ENCODE measurements around the gene SLC25A22. TPM values are rescaled to one million over a fixed set of nuclear protein-coding genes. Genes with fewer than 3 reads are reported as not detected.
A peak's percentile ranks its signal among the peaks of the same experiment; 100 is the strongest.

Gene SLC25A22
- total and polyA plus RNA-seq, 10 of the 15 experiments (the other 5 are each of a cell fraction or from before 2014, with no cell fraction given) = 0.27 to 27.0 (median 8.2) TPM

GRCh38 chr11:809287-810039 lies 11.4 kb upstream of the SLC25A22 start, which contains the start of gene RPLP2 (continued):
- TF ChIP-seq USF2 (IDR thresholded peaks at IDR 0.05; ENCODE audit: borderline replicate concordance, low read depth, low read length) (no peak; the same call in 1 of the 2 replicates), KLF5 (IDR thresholded peaks at IDR 0.05; ENCODE audit: partially characterized antibody) (no peak), IKZF2 (IDR thresholded peaks at IDR 0.05) (peak in 1 of 2 experiments; percentile 27; a peak in 1 of 4 replicates), SP1 (IDR thresholded peaks at IDR 0.05; ENCODE audit: low read depth, low read length) (peak; percentile 80), ZBED1 (IDR thresholded peaks at IDR 0.05; ENCODE audit: borderline replicate concordance) (no peak), POLR2AphosphoS2 (IDR thresholded peaks at IDR 0.05; ENCODE audit: low read depth, low read length) (peak; percentile 72; the same call in 1 of the 2 replicates), SMAD1 (IDR thresholded peaks at IDR 0.05; ENCODE audit: low read depth, partially characterized antibody) (no peak), MTA2 (IDR thresholded peaks at IDR 0.05; ENCODE audit: low read depth) (no peak), ZSCAN29 (IDR thresholded peaks at IDR 0.05) (no peak), PML (IDR thresholded peaks at IDR 0.05; ENCODE audit: low read length) (peak; percentile 84), EZH2 (IDR thresholded peaks at IDR 0.05; ENCODE audit: borderline replicate concordance, control insufficient read depth, low read depth, low read length) (no peak), SREBF1 (IDR thresholded peaks at IDR 0.05; ENCODE audit: low read length) (peak; percentile 29), ZBTB11 (CRISPR knock-in tag; IDR thresholded peaks at IDR 0.05) (no peak; the same call in 1 of the 2 replicates), ATF3 (IDR thresholded peaks at IDR 0.05; ENCODE audit: borderline replicate concordance, extremely low read depth, low read depth, low read length) (peak; percentile 91), MLLT1 (IDR thresholded peaks at IDR 0.05) (no peak), CHD1 (IDR thresholded peaks at IDR 0.05; ENCODE audit: low read depth, low read length) (no peak), BCLAF1 (IDR thresholded peaks at IDR 0.05) (no peak)
